GM23338 (cell line): Measurements from ENCODE around the gene OXT. TPM values are rescaled to one million over a fixed set of nuclear protein-coding genes. Genes with fewer than 3 reads are reported as not detected.

Source experiments
- ATAC-seq: fragments of 200-7000 bp; cut with Tn5 transposase; 3 replicates; pipeline ENCODE4 v1.9.1; 2020
- DNase-seq: peaks from one replicate; pipeline ENCODE4 v3.0.0-alpha.2; 2015; ENCODE audit warnings: low spot score
- H2AFZ ChIP-seq: fragments of 200-600 bp; sonication (generic); 2 replicates; pipeline ENCODE4 v1.8.0; 2016; ENCODE audit warnings: antibody characterized with exemption, mild to moderate bottlenecking, moderate library complexity
- H3F3A ChIP-seq: fragments of 200-600 bp; sonication (generic); replicated peaks from 2 replicates; pipeline ENCODE4 v1.8.0; 2017; ENCODE audit warnings: antibody characterized with exemption, mixed run types, low read depth
- H3K27ac ChIP-seq: fragments of 200-600 bp; sonication (generic); 2 replicates; pipeline ENCODE4 v1.6.1; 2016; ENCODE audit warnings: low read depth
- H3K27me3 ChIP-seq: fragments of 200-600 bp; sonication (generic); 2 replicates; pipeline ENCODE4 v1.8.0; 2016; ENCODE audit warnings: mild to moderate bottlenecking, mixed run types, moderate library complexity; ENCODE audit not compliant: insufficient read depth
- H3K36me3 ChIP-seq: fragments of 200-600 bp; sonication (generic); 2 replicates; pipeline ENCODE4 v1.8.0; 2016; ENCODE audit warnings: mild to moderate bottlenecking; ENCODE audit not compliant: insufficient read depth
- H3K4me1 ChIP-seq: fragments of 200-600 bp; sonication (generic); 2 replicates; pipeline ENCODE4 v1.8.0; 2016; ENCODE audit warnings: mild to moderate bottlenecking, moderate library complexity; ENCODE audit not compliant: insufficient read depth
- H3K4me2 ChIP-seq: fragments of 200-600 bp; sonication (generic); 2 replicates; pipeline ENCODE4 v1.7.1; 2017; ENCODE audit warnings: mixed run types
- H3K4me3 ChIP-seq: fragments of 200-600 bp; sonication (generic); 2 replicates; pipeline ENCODE4 v1.6.1; 2016; ENCODE audit warnings: mixed run types
- H3K79me2 ChIP-seq: fragments of 200-600 bp; sonication (generic); replicated peaks from 2 replicates; pipeline ENCODE4 v1.8.0; 2017; ENCODE audit warnings: mild to moderate bottlenecking; ENCODE audit not compliant: insufficient read depth
- H3K9me2 ChIP-seq: fragments of 200-600 bp; sonication (generic); 2 replicates; pipeline ENCODE4 v1.8.0; 2017; ENCODE audit not compliant: insufficient read depth
- H4K20me1 ChIP-seq: fragments of 200-600 bp; sonication (generic); replicated peaks from 2 replicates; pipeline ENCODE4 v1.8.0; 2017; ENCODE audit warnings: mild to moderate bottlenecking; ENCODE audit not compliant: insufficient read depth
- H3K27ac Mint-ChIP-seq: 2 replicates; pipeline ENCODE4 v1.8.0; 2020; ENCODE audit warnings: inconsistent platforms, mild to moderate bottlenecking, moderate library complexity, mixed read lengths
- H3K27me3 Mint-ChIP-seq: 3 replicates; pipeline ENCODE4 v1.8.0; 2022; ENCODE audit warnings: low read depth, mild to moderate bottlenecking, moderate library complexity, mixed read lengths, inconsistent platforms; ENCODE audit not compliant: insufficient read depth, poor library complexity
- H3K36me3 Mint-ChIP-seq: 3 replicates; pipeline ENCODE4 v1.8.0; 2021; ENCODE audit warnings: low read depth, mild to moderate bottlenecking, inconsistent platforms, moderate library complexity, mixed read lengths
- H3K4me1 Mint-ChIP-seq: 3 replicates; pipeline ENCODE4 v1.8.0; 2020; ENCODE audit warnings: mild to moderate bottlenecking, inconsistent platforms, mixed read lengths
- H3K4me3 Mint-ChIP-seq: 3 replicates; pipeline ENCODE4 v1.8.0; 2021; ENCODE audit warnings: moderate library complexity, mild to moderate bottlenecking, inconsistent platforms, mixed read lengths
- H3K9me3 Mint-ChIP-seq: 3 replicates; pipeline ENCODE4 v1.8.0; 2020; ENCODE audit warnings: moderate library complexity, mild to moderate bottlenecking, inconsistent platforms, mixed read lengths
- NANOG ChIP-seq: IDR thresholded peaks from 2 replicates; pipeline ENCODE4 v1.6.1; 2016; ENCODE audit warnings: antibody characterized with exemption, borderline replicate concordance
- POLR2AphosphoS5 ChIP-seq: IDR thresholded peaks from 2 replicates; pipeline ENCODE4 v1.6.1; 2016; ENCODE audit warnings: antibody characterized with exemption, low read depth
- STAT1 ChIP-seq: IDR thresholded peaks from one replicate; pipeline ENCODE4 v1.6.1; 2016; ENCODE audit warnings: antibody characterized with exemption; ENCODE audit not compliant: unreplicated experiment
- ZNF114 ChIP-seq: fragments of 250-450 bp; sonication (Bioruptor Pico); IDR thresholded peaks from 2 replicates; pipeline ENCODE4 v1.5.0; 2020; ENCODE audit warnings: mild to moderate bottlenecking, moderate library complexity
- ZNF331 ChIP-seq: fragments of 250-450 bp; sonication (Bioruptor Pico); IDR thresholded peaks from 2 replicates; pipeline ENCODE4 v1.5.0; 2020; ENCODE audit warnings: low read depth, mild to moderate bottlenecking, moderate library complexity
- polyA plus RNA-seq: library from polyadenylated mRNA; unstranded; fragments of >200 nt; fragmentation: Nextera tagmentation; extraction: Ambion mirVana; gene quantifications from 2 replicates; pipeline ENCODE4 v1.2.1, GENCODE V29; 2016
- total RNA-seq: library from RNA; depleted of rRNA; stranded (reverse); fragments of >200 nt; shearing (Covaris generic); gene quantifications from 2 replicates; pipeline ENCODE4 v1.2.3, GENCODE V29; 2014
- TF ChIP-seq, protein P1 (sequence below): fragments of 250-450 bp; sonication (Bioruptor Pico); IDR thresholded peaks from 2 replicates; pipeline ENCODE4 v1.5.0; 2020; ENCODE audit warnings: mild to moderate bottlenecking, moderate library complexity
- TF ChIP-seq, protein P2 (sequence below): IDR thresholded peaks from one replicate; pipeline ENCODE4 v1.6.1; 2018; ENCODE audit warnings: antibody characterized with exemption; ENCODE audit not compliant: unreplicated experiment

OXT gene
- total and polyA plus RNA-seq, 2 experiments from 2014 or later = 1.5 TPM; not detected in 1

DNA sequence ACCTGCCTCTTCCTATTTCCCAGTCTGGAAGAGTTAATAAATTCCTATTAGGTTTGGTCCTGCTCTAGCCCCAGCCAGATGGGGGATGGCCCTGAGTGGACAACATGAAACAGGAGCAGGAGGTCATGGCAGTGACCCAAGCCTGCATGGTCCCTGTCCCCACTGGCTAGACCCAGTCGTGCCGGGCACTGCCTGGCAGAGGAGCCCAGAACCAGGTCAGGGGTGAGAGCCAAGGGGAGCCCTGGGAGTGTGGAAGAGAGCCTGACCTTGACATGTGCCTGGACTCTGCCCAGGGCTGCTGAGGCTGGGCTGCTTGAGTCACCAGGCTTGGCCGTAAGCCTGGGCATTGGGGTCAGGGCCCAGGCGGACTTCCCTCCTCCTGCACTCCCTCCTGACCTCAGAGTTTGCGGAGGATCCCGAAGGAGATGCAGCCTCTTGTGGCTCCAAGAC, 9.5 kb downstream of the OXT start:
- ATAC-seq (no peak), DNase-seq (no peak)
- no peaks in the 10 kb centered on the region for H3K9me2 ChIP-seq
- Mint-ChIP-seq H3K4me3 (no peak overlapping the region), H3K27ac (no peak overlapping the region), H3K27me3 (peaks cover 53% of the 10 kb centered on the region), H3K36me3 (no peaks in the 10 kb centered on the region), H3K9me3 (no peaks in the 10 kb centered on the region), H3K4me1 (peaks cover 3% of the 10 kb centered on the region; the same call in 1 of the 3 replicates)
- H4K20me1 ChIP-seq = no peaks in the 10 kb centered on the region
- H3F3A ChIP-seq = no peaks in the 10 kb centered on the region
- no peak overlapping the region for H2AFZ ChIP-seq
- no peak overlapping the region for H3K27ac ChIP-seq
- H3K4me2 ChIP-seq = no peak overlapping the region
- no peaks in the 10 kb centered on the region for H3K36me3 ChIP-seq
- TF ChIP-seq ZNF331 (CRISPR knock-in tag) = no peak
- TF ChIP-seq, protein P1, sequence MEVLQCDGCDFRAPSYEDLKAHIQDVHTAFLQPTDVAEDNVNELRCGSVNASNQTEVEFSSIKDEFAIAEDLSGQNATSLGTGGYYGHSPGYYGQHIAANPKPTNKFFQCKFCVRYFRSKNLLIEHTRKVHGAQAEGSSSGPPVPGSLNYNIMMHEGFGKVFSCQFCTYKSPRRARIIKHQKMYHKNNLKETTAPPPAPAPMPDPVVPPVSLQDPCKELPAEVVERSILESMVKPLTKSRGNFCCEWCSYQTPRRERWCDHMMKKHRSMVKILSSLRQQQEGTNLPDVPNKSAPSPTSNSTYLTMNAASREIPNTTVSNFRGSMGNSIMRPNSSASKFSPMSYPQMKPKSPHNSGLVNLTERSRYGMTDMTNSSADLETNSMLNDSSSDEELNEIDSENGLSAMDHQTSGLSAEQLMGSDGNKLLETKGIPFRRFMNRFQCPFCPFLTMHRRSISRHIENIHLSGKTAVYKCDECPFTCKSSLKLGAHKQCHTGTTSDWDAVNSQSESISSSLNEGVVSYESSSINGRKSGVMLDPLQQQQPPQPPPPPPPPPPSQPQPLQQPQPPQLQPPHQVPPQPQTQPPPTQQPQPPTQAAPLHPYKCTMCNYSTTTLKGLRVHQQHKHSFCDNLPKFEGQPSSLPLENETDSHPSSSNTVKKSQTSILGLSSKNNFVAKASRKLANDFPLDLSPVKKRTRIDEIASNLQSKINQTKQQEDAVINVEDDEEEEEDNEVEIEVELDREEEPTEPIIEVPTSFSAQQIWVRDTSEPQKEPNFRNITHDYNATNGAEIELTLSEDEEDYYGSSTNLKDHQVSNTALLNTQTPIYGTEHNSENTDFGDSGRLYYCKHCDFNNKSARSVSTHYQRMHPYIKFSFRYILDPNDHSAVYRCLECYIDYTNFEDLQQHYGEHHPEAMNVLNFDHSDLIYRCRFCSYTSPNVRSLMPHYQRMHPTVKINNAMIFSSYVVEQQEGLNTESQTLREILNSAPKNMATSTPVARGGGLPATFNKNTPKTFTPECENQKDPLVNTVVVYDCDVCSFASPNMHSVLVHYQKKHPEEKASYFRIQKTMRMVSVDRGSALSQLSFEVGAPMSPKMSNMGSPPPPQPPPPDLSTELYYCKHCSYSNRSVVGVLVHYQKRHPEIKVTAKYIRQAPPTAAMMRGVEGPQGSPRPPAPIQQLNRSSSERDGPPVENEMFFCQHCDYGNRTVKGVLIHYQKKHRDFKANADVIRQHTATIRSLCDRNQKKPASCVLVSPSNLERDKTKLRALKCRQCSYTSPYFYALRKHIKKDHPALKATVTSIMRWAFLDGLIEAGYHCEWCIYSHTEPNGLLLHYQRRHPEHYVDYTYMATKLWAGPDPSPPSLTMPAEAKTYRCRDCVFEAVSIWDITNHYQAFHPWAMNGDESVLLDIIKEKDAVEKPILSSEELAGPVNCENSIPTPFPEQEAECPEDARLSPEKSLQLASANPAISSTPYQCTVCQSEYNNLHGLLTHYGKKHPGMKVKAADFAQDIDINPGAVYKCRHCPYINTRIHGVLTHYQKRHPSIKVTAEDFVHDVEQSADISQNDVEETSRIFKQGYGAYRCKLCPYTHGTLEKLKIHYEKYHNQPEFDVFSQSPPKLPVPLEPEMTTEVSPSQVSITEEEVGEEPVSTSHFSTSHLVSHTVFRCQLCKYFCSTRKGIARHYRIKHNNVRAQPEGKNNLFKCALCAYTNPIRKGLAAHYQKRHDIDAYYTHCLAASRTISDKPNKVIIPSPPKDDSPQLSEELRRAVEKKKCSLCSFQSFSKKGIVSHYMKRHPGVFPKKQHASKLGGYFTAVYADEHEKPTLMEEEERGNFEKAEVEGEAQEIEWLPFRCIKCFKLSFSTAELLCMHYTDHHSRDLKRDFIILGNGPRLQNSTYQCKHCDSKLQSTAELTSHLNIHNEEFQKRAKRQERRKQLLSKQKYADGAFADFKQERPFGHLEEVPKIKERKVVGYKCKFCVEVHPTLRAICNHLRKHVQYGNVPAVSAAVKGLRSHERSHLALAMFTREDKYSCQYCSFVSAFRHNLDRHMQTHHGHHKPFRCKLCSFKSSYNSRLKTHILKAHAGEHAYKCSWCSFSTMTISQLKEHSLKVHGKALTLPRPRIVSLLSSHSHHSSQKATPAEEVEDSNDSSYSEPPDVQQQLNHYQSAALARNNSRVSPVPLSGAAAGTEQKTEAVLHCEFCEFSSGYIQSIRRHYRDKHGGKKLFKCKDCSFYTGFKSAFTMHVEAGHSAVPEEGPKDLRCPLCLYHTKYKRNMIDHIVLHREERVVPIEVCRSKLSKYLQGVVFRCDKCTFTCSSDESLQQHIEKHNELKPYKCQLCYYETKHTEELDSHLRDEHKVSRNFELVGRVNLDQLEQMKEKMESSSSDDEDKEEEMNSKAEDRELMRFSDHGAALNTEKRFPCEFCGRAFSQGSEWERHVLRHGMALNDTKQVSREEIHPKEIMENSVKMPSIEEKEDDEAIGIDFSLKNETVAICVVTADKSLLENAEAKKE (CRISPR knock-in tag) = no peak
- TF ChIP-seq POLR2AphosphoS5 = no peak
- no peak overlapping the region for H3K4me3 ChIP-seq
- H3K4me1 ChIP-seq = peaks cover 4% of the 10 kb centered on the region; the same call in 1 of the 2 replicates
- no peaks in the 10 kb centered on the region for H3K79me2 ChIP-seq
- peaks cover 53% of the 10 kb centered on the region for H3K27me3 ChIP-seq

DNA sequence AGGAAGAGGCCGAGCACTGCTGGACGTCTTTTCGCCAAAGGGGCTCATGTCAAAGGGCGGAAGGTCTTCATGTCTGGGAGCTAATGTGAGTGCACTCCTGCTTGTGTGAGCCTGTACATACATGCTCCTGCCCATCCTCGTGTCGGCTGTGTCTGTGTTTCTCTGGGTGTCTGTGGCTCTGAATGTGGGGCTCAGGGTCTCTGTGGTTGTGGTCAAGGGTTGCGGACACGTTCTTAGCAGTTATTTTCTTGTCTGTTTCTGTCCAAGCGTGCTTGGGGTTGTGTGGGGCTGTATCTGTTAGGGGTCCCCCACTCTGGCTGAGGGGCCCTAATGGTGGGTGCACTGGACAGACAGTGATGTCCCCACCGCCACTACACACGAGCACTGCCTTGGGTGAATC, 10.2 kb downstream of the OXT start:
- H3K4me1 Mint-ChIP-seq = peaks cover 3% of the 10 kb centered on the region; the same call in 1 of the 3 replicates
- H3K36me3 ChIP-seq = no peaks in the 10 kb centered on the region
- H3K27me3 ChIP-seq = peaks cover 53% of the 10 kb centered on the region
- no peaks in the 10 kb centered on the region for H3K9me2 ChIP-seq
- peak overlapping the region; percentile 69; the same call in 2 of the 3 replicates for H3K4me3 Mint-ChIP-seq
- no peak for ATAC-seq
- H2AFZ ChIP-seq = no peak overlapping the region
- H3K4me3 ChIP-seq = no peak overlapping the region; the same call in 1 of the 2 replicates
- no peak overlapping the region for H3K4me2 ChIP-seq
- H3K79me2 ChIP-seq = no peaks in the 10 kb centered on the region
- no peak for DNase-seq
- H3K9me3 Mint-ChIP-seq = no peaks in the 10 kb centered on the region
- peaks cover 4% of the 10 kb centered on the region; the same call in 1 of the 2 replicates for H3K4me1 ChIP-seq
- no peaks in the 10 kb centered on the region for H3F3A ChIP-seq
- no peak overlapping the region for H3K27ac ChIP-seq
- H3K27ac Mint-ChIP-seq = no peak overlapping the region
- no peaks in the 10 kb centered on the region for H4K20me1 ChIP-seq
- peaks cover 48% of the 10 kb centered on the region for H3K27me3 Mint-ChIP-seq
- H3K36me3 Mint-ChIP-seq = no peaks in the 10 kb centered on the region
- no peak for TF ChIP-seq POLR2AphosphoS5
- TF ChIP-seq ZNF331 (CRISPR knock-in tag) = no peak
- no peak for TF ChIP-seq STAT1
- TF ChIP-seq, protein P2, sequence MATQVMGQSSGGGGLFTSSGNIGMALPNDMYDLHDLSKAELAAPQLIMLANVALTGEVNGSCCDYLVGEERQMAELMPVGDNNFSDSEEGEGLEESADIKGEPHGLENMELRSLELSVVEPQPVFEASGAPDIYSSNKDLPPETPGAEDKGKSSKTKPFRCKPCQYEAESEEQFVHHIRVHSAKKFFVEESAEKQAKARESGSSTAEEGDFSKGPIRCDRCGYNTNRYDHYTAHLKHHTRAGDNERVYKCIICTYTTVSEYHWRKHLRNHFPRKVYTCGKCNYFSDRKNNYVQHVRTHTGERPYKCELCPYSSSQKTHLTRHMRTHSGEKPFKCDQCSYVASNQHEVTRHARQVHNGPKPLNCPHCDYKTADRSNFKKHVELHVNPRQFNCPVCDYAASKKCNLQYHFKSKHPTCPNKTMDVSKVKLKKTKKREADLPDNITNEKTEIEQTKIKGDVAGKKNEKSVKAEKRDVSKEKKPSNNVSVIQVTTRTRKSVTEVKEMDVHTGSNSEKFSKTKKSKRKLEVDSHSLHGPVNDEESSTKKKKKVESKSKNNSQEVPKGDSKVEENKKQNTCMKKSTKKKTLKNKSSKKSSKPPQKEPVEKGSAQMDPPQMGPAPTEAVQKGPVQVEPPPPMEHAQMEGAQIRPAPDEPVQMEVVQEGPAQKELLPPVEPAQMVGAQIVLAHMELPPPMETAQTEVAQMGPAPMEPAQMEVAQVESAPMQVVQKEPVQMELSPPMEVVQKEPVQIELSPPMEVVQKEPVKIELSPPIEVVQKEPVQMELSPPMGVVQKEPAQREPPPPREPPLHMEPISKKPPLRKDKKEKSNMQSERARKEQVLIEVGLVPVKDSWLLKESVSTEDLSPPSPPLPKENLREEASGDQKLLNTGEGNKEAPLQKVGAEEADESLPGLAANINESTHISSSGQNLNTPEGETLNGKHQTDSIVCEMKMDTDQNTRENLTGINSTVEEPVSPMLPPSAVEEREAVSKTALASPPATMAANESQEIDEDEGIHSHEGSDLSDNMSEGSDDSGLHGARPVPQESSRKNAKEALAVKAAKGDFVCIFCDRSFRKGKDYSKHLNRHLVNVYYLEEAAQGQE = no peak
- TF ChIP-seq NANOG = no peak
- no peak for TF ChIP-seq ZNF114 (CRISPR knock-in tag)
